Gastrocnemius medialis (tissue), 4 donors: Measurements from ENCODE around the gene AFAP1. TPM values are rescaled to one million over a fixed set of nuclear protein-coding genes. Genes with fewer than 3 reads are reported as not detected.

Experiments
- ATAC-seq, 2 donors: fragments of 150-250 bp; one replicate each; pipeline ENCODE4 v1.9.1; 2016
- DNase-seq, 2 donors: peaks; one replicate each; pipeline ENCODE4 v3.0.0-alpha.2; 2019
- H3K27ac ChIP-seq, 4 donors: fragments of 200-600 bp; sonication (generic); 1 replicate in 1 of 4; 2 replicates in 3 of 4; pipeline ENCODE4 v1.5.1; 2016 to 2018; ENCODE audit warnings: mild to moderate bottlenecking in 2 of 4, moderate library complexity in 1 of 4
- H3K27me3 ChIP-seq, 3 donors: fragments of 200-600 bp; sonication (generic) in 2 of 3; 1 replicate in 1 of 3; 2 replicates in 2 of 3; pipeline versions ENCODE4 v1.5.1 to v1.6.0; 2016 to 2019; ENCODE audit warnings: mild to moderate bottlenecking in 1 of 3, moderate library complexity in 1 of 3
- H3K36me3 ChIP-seq, 2 donors: fragments of 200-600 bp; sonication (generic) in 1 of 2; one replicate each; pipeline ENCODE4 v1.5.1; 2017 to 2018
- H3K4me1 ChIP-seq, 2 donors: fragments of 200-600 bp; sonication (generic) in 1 of 2; one replicate each; pipeline ENCODE4 v1.5.1; 2016 to 2017; ENCODE audit warnings: mild to moderate bottlenecking in 2 of 2
- H3K4me3 ChIP-seq, 4 donors: fragments of 200-600 bp; sonication (generic) in 3 of 4; 1 replicate in 1 of 4; 2 replicates in 3 of 4; pipeline ENCODE4 v1.5.1; 2016 to 2019; ENCODE audit warnings: mild to moderate bottlenecking in 2 of 4
- H3K9me3 ChIP-seq, 3 donors: fragments of 200-600 bp; sonication (generic) in 2 of 3; 1 replicate in 1 of 3; 2 replicates in 2 of 3; pipeline ENCODE4 v1.5.1; 2016 to 2019
- POLR2A ChIP-seq, 2 donors: fragments of 450-650 bp; IDR thresholded peaks; one replicate each; pipeline ENCODE4 v1.6.1; 2017; ENCODE audit warnings: antibody characterized with exemption in 2 of 2, mild to moderate bottlenecking in 2 of 2, moderate library complexity in 2 of 2
- in situ Hi-C, 4 donors: fragments of 200-750 bp; cut with MboI; loops; one replicate each; pipeline versions ENCODE4 v1.15.0 to v1.8.0; 2017; ENCODE audit warnings: low sequenced_read_pairs in 4 of 4
- intact Hi-C: fragments of 100-400 bp; cut with DNase I; formaldehyde crosslinking; loops from one replicate; pipeline ENCODE4 v1.15.1; 2023; ENCODE audit warnings: low total_unique reads
- total RNA-seq, 4 donors: library from RNA; depleted of rRNA; stranded (reverse); fragments of >200 nt; gene quantifications; one replicate each; pipeline versions ENCODE4 v1.1.0 to v1.2.3, GENCODE V29; 2016
- TF ChIP-seq, protein P1 (sequence below), 5 experiments: fragments of 450-650 bp in 3 of 5; fragments of 200-600 bp in 2 of 5; sonication (generic) in 2 of 5; IDR thresholded peaks in 4 of 5; conservative IDR thresholded peaks in 1 of 5; 1 replicate in 4 of 5; 2 replicates in 1 of 5; pipeline ENCODE4 v1.5.1; 2016 to 2019; ENCODE audit warnings: antibody characterized with exemption in 5 of 5, mild to moderate bottlenecking in 3 of 5, moderate library complexity in 3 of 5

The AFAP1 gene
- total RNA-seq, 4 donors from 2014 or later = 1.5 to 8.6 (median 3.5) TPM

DNA sequence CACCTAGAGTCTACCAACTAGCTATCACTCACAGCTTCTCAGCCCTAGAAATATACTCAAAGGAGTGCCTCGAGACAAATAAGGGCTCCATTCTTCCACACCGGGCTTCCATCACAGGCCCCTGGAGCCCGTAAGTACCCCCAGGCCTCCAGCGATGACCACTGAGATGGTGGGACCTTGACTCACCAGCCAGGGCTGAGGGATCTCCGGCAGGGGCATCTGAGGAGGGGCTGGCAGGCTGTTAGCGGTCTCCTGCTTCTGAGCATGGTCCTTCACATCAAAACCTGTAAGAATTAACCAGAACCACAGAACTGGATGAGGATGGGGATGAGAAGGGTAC lies 71.3 kb downstream of the AFAP1 start:
- Histone ChIP-seq H3K27ac (no peak overlapping the region), H3K9me3 (no peaks in the 10 kb centered on the region), H3K36me3 (peaks cover 0 to 10% of the 10 kb centered on the region in 2 donors), H3K27me3 (no peaks in the 10 kb centered on the region), H3K4me3 (no peak overlapping the region), H3K4me1 (peaks cover 23 to 24% of the 10 kb centered on the region in 2 donors)
- in situ Hi-C loops = no loop called here
- DNase-seq = no peak
- no peak for ATAC-seq
- intact Hi-C loops = no loop called here
- TF ChIP-seq, protein P1, sequence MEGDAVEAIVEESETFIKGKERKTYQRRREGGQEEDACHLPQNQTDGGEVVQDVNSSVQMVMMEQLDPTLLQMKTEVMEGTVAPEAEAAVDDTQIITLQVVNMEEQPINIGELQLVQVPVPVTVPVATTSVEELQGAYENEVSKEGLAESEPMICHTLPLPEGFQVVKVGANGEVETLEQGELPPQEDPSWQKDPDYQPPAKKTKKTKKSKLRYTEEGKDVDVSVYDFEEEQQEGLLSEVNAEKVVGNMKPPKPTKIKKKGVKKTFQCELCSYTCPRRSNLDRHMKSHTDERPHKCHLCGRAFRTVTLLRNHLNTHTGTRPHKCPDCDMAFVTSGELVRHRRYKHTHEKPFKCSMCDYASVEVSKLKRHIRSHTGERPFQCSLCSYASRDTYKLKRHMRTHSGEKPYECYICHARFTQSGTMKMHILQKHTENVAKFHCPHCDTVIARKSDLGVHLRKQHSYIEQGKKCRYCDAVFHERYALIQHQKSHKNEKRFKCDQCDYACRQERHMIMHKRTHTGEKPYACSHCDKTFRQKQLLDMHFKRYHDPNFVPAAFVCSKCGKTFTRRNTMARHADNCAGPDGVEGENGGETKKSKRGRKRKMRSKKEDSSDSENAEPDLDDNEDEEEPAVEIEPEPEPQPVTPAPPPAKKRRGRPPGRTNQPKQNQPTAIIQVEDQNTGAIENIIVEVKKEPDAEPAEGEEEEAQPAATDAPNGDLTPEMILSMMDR (IDR thresholded peaks at IDR 0.05 in 4 of 5, conservative IDR thresholded peaks at IDR 0.05 in 1 of 5) = no peak
- TF ChIP-seq POLR2A (IDR thresholded peaks at IDR 0.05) = no peak

DNA sequence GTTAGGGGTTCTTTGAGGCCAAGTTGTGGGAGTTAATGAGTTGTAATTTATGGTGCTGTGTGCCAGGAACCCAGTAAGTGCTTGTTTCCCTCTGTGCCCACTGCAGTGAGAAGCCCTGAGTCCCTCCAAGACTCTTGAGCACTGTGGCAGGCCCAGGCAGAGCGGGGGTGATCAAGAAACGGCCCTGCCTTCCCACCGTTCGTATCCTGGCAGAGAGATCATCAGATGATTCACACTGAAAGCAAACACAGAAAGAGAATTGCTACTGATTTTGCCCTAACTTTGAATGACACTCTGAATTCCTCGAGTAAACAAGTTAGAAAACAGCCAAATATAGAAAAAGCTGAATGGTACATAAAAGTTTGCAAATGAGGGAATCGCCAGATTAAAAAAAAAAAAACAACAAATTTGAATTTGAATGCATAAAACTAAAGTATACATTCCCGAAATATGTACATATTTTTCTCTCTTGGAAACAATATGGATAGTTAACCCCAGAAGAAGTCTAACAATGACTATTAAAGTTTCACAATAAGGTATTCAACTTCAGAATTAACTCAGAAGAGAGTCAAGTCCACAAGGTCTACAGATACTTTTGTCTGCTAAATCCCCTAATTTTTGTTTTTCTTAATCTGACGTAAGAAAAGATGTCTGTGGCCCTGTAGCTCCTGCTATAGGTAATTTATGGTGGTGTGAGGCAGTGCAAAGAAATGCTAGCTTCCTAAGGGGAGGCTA lies 71.8 kb downstream of the AFAP1 start:
- H3K27ac ChIP-seq = no peak overlapping the region
- H3K4me1 ChIP-seq = peaks cover 21 to 24% of the 10 kb centered on the region in 2 donors
- in situ Hi-C loops = no loop called here
- H3K36me3 ChIP-seq = peaks cover 0 to 10% of the 10 kb centered on the region in 2 donors
- H3K4me3 ChIP-seq = no peak overlapping the region
- ATAC-seq (no peak), DNase-seq (no peak)
- H3K9me3 ChIP-seq = no peaks in the 10 kb centered on the region
- H3K27me3 ChIP-seq = no peaks in the 10 kb centered on the region
- intact Hi-C loops = no loop called here
- TF ChIP-seq, protein P1 (IDR thresholded peaks at IDR 0.05 in 4 of 5, conservative IDR thresholded peaks at IDR 0.05 in 1 of 5) = no peak
- no peak for TF ChIP-seq POLR2A (IDR thresholded peaks at IDR 0.05)

DNA sequence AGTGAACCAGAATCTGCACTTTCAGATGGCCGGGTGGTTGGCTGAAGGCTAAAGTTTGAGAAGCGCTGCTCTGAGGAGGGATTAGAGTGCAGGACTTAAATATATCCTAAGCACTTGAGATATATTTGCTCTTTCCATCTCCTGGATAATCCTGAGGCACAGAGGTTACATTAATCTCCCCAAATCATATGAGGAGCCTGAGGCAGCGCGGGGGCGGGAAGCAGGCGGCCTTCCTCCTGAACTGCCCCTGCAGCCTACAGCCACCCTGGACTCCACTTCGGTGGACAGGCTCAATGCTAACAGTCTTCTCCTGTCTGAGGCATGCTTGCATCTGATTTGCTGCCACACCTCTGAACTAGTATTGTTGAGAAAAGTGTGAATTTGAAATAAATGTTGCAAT lies 72.5 kb downstream of the AFAP1 start:
- H3K27ac ChIP-seq = no peak overlapping the region

DNA sequence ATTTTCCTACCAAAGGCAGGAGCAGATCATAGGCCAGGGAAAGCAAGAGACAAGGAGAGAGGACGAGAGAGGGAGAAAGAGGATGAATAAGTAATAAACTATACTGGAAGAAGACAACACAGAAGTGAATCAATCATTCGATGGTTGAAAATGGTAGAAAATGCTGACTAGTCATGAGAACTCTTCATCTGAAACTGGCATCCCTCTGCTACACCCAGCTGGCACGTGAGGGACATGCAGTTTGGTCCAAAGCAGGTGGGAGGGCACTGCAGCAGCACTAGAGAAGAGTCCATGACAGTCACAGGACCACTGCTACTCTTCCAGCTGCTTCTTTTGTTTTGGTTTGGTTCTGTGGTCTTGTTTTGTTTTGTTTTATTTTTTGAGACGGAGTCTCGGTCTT lies 74.1 kb downstream of the AFAP1 start:
- in situ Hi-C loops = no loop called here
- intact Hi-C loops = no loop called here
- Histone ChIP-seq H3K9me3 (no peaks in the 10 kb centered on the region), H3K27ac (no peak overlapping the region), H3K4me3 (no peak overlapping the region), H3K36me3 (peaks cover 0 to 10% of the 10 kb centered on the region in 2 donors), H3K27me3 (no peaks in the 10 kb centered on the region), H3K4me1 (peaks cover under 1 to 2% of the 10 kb centered on the region in 2 donors)
- TF ChIP-seq, protein P1 (IDR thresholded peaks at IDR 0.05 in 4 of 5, conservative IDR thresholded peaks at IDR 0.05 in 1 of 5) = no peak
- no peak for TF ChIP-seq POLR2A (IDR thresholded peaks at IDR 0.05)
- no peak for ATAC-seq
- no peak for DNase-seq

More for the DNA sequence above, 72.5 kb downstream of the AFAP1 start:
- in situ Hi-C loops (no loop called here), intact Hi-C loops (no loop called here)
- H3K9me3 ChIP-seq = no peaks in the 10 kb centered on the region
- DNase-seq (no peak), ATAC-seq (no peak)
- peaks cover 16 to 19% of the 10 kb centered on the region in 2 donors for H3K4me1 ChIP-seq
- H3K27me3 ChIP-seq = no peaks in the 10 kb centered on the region
- peaks cover 0 to 10% of the 10 kb centered on the region in 2 donors for H3K36me3 ChIP-seq
- H3K4me3 ChIP-seq = no peak overlapping the region
- TF ChIP-seq POLR2A (IDR thresholded peaks at IDR 0.05) = no peak

DNA sequence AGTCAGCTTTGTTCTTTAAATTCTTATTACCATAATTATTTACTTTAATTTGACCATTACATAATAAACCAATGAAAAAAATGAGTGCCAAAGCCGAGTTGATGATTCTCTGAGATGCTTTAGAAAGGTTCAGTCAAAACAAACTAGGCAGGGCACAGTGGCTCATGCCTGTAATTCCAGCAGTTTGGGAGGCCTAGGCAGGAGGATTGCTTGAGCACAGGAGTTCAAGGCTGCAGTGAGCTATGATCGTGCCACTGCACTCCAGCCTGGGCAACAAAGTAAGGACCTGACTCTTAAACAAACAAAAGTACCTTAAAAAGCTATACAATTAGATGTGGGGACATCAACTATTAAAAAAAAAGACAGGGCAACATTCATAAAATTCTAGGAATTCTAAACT lies 75.0 kb downstream of the AFAP1 start:
- DNase-seq = no peak
- H3K4me3 ChIP-seq = no peak overlapping the region
- intact Hi-C loops = no loop called here
- H3K27ac ChIP-seq = no peak overlapping the region
- in situ Hi-C loops = no loop called here
- H3K4me1 ChIP-seq = no peaks in the 10 kb centered on the region
- ATAC-seq = no peak
- H3K36me3 ChIP-seq = peaks cover 0 to 10% of the 10 kb centered on the region in 2 donors
- no peaks in the 10 kb centered on the region for H3K9me3 ChIP-seq
- H3K27me3 ChIP-seq = no peaks in the 10 kb centered on the region
- TF ChIP-seq POLR2A (IDR thresholded peaks at IDR 0.05) = no peak
- TF ChIP-seq, protein P1 (IDR thresholded peaks at IDR 0.05 in 4 of 5, conservative IDR thresholded peaks at IDR 0.05 in 1 of 5) = no peak
